Measurements from ENCODE around the gene GBP6.
"Not testable (repeated sequence)": the region's sequence is repeated elsewhere in the genome, so short reads cannot be mapped to it uniquely, and the experiment has no call there.

The GBP6 gene

GRCh38 chr1:89367221-89367620 lies 3.4 kb downstream of the GBP6 start:
- DNase-seq (ENCODE audit: low read depth in 2 of 2) = no peak

- no peak for DNase-seq (ENCODE audit: low read depth in 2 of 2)
Measured at GRCh38 chr1:89369331-89369730, 5.5 kb downstream of the GBP6 start.

- not testable (repeated sequence) for DNase-seq (ENCODE audit: low read depth in 2 of 2)
Measured at GRCh38 chr1:89373810-89374209, 10.0 kb downstream of the GBP6 start.

- no peak for DNase-seq (ENCODE audit: low read depth in 2 of 2)
Measured at GRCh38 chr1:89378001-89378400, 14.1 kb downstream of the GBP6 start.

GRCh38 chr1:89381618-89382017 lies 17.8 kb downstream of the GBP6 start:
- DNase-seq (ENCODE audit: low read depth in 2 of 2) = no peak

- no peak for DNase-seq (ENCODE audit: low read depth in 2 of 2)
Measured at GRCh38 chr1:89382479-89382878, 18.6 kb downstream of the GBP6 start.

GRCh38 chr1:89383185-89383584 lies 19.3 kb downstream of the GBP6 start:
- DNase-seq (ENCODE audit: low read depth in 2 of 2) = no peak

GRCh38 chr1:89390707-89391106 lies 26.8 kb downstream of the GBP6 start:
- no peak for DNase-seq (ENCODE audit: low read depth in 2 of 2)

- no peak for DNase-seq (ENCODE audit: low read depth in 2 of 2)
Measured at GRCh38 chr1:89391686-89392085, 27.8 kb downstream of the GBP6 start.

GRCh38 chr1:89394851-89395250 lies 31.0 kb downstream of the GBP6 start:
- DNase-seq (ENCODE audit: low read depth in 2 of 2) = no peak

- no peak for DNase-seq (ENCODE audit: low read depth in 2 of 2)
Measured at GRCh38 chr1:89396902-89397301, 33.0 kb downstream of the GBP6 start.

- no peak for DNase-seq (ENCODE audit: low read depth in 2 of 2)
Measured at GRCh38 chr1:89405275-89405929, 41.5 kb downstream of the GBP6 start.

- DNase-seq (ENCODE audit: low read depth in 2 of 2) = no peak
Measured at GRCh38 chr1:89407360-89407759, 43.5 kb downstream of the GBP6 start.

GRCh38 chr1:89407768-89408167 lies 43.9 kb downstream of the GBP6 start:
- not testable (repeated sequence) for DNase-seq (ENCODE audit: low read depth in 2 of 2)

- no peak for DNase-seq (ENCODE audit: low read depth in 2 of 2)
Measured at GRCh38 chr1:89425056-89425455, 61.2 kb downstream of the GBP6 start.

GRCh38 chr1:89429062-89429461 lies 65.2 kb downstream of the GBP6 start:
- DNase-seq (ENCODE audit: low read depth in 2 of 2) = no peak

- not testable (repeated sequence) for DNase-seq (ENCODE audit: low read depth in 2 of 2)
Measured at GRCh38 chr1:89429681-89430080, 65.8 kb downstream of the GBP6 start.

- no peak for DNase-seq (ENCODE audit: low read depth in 2 of 2)
Measured at GRCh38 chr1:89433421-89433820, 69.6 kb downstream of the GBP6 start.

GRCh38 chr1:89434058-89434780 lies 70.4 kb downstream of the GBP6 start:
- DNase-seq (ENCODE audit: low read depth in 2 of 2) = not testable (repeated sequence)

Measured in stimulated activated CD8-positive, alpha-beta memory T cell treated with anti-CD3 and anti-CD28 coated beads, Interleukin-2, amount 100 ng/mL, for 1 hour (primary cell).